OCI-LY3 (cell line): ENCODE measurements around the gene CGGBP1.

ENCODE experiments used
- H2AFZ ChIP-seq: fragments of 200-600, 300-600 bp; shearing (Covaris generic); 2 replicates; pipeline ENCODE4 v1.6.0; 2014; ENCODE audit warnings: antibody characterized with exemption, low read depth, low read length
- H3K27ac ChIP-seq: fragments of 200-600, 300-600 bp; sonication (generic); 2 replicates; pipeline ENCODE4 v1.5.1; 2014; ENCODE audit warnings: mild to moderate bottlenecking, low read length, moderate library complexity, mixed read lengths
- H3K27me3 ChIP-seq: fragments of 200-600, 300-600 bp; sonication (generic); 2 replicates; pipeline ENCODE4 v1.6.1; 2014; ENCODE audit warnings: low read depth, low read length, mixed read lengths
- H3K36me3 ChIP-seq: fragments of 200-600, 300-600 bp; sonication (generic); replicated peaks from 2 replicates; pipeline ENCODE3; 2014; ENCODE audit warnings: low read depth, low read length, mixed read lengths
- H3K4me1 ChIP-seq: fragments of 300-600, 200-600 bp; sonication (generic); 2 replicates; pipeline ENCODE4 v1.6.1; 2014; ENCODE audit warnings: low read length, mixed read lengths
- H3K4me2 ChIP-seq: fragments of 200-600, 300-600 bp; sonication (generic); 2 replicates; pipeline ENCODE4 v1.6.1; 2014; ENCODE audit warnings: low read length, mixed read lengths
- H3K4me3 ChIP-seq: fragments of 300-600, 200-600 bp; sonication (generic); 2 replicates; pipeline ENCODE4 v1.5.1; 2014; ENCODE audit warnings: antibody characterized with exemption, mild to moderate bottlenecking, low read length, moderate library complexity
- H3K79me2 ChIP-seq: fragments of 300-600, 200-600 bp; shearing (Covaris generic); 2 replicates; pipeline ENCODE4 v1.6.1; 2014; ENCODE audit warnings: mild to moderate bottlenecking, low read length, mixed read lengths
- H3K9ac ChIP-seq: fragments of 300-600, 200-600 bp; shearing (Covaris generic); 2 replicates; pipeline ENCODE4 v1.6.0; 2014; ENCODE audit warnings: mild to moderate bottlenecking, low read length, moderate library complexity
- H3K9me3 ChIP-seq: fragments of 200-600, 300-600 bp; shearing (Covaris generic); 2 replicates; pipeline ENCODE4 v1.6.1; 2014; ENCODE audit warnings: low read length, mixed read lengths; ENCODE audit not compliant: insufficient read depth
- H4K20me1 ChIP-seq: fragments of 200-600, 300-600 bp; sonication (generic); 2 replicates; pipeline ENCODE4 v1.6.1; 2016; ENCODE audit warnings: low read length, mixed read lengths; ENCODE audit not compliant: insufficient read depth
- EZH2phosphoT487 ChIP-seq: fragments of 200-600 bp; shearing (Covaris generic); IDR thresholded peaks from 2 replicates; pipeline ENCODE4 v1.6.1; 2018; ENCODE audit warnings: antibody characterized with exemption, mixed run types, low read depth
- TF ChIP-seq, protein P1 (sequence below): fragments of 200-600, 300-600 bp; sonication (generic); IDR thresholded peaks from 2 replicates; pipeline ENCODE4 v1.5.1; 2014; ENCODE audit warnings: antibody characterized with exemption, low read length, low read depth

Gene CGGBP1

GRCh38 chr3:88061746-88062145 is 2.9 kb upstream of the CGGBP1 start:
- H3K9ac ChIP-seq, result no peak overlapping the region
- no peaks in the 10 kb centered on the region for H3K9me3 ChIP-seq
- H3K79me2 ChIP-seq, result peaks cover 91% of the 10 kb centered on the region
- 0 out of 2 replicates have a peak overlapping the region, but pooled peaks have one; percentile 2 for H3K4me3 ChIP-seq
- H3K27me3 ChIP-seq, result no peaks in the 10 kb centered on the region
- TF ChIP-seq EZH2phosphoT487, result no peak
- TF ChIP-seq, protein P1, sequence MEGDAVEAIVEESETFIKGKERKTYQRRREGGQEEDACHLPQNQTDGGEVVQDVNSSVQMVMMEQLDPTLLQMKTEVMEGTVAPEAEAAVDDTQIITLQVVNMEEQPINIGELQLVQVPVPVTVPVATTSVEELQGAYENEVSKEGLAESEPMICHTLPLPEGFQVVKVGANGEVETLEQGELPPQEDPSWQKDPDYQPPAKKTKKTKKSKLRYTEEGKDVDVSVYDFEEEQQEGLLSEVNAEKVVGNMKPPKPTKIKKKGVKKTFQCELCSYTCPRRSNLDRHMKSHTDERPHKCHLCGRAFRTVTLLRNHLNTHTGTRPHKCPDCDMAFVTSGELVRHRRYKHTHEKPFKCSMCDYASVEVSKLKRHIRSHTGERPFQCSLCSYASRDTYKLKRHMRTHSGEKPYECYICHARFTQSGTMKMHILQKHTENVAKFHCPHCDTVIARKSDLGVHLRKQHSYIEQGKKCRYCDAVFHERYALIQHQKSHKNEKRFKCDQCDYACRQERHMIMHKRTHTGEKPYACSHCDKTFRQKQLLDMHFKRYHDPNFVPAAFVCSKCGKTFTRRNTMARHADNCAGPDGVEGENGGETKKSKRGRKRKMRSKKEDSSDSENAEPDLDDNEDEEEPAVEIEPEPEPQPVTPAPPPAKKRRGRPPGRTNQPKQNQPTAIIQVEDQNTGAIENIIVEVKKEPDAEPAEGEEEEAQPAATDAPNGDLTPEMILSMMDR, result no peak
- no peak overlapping the region for H3K27ac ChIP-seq
- peaks cover 57% of the 10 kb centered on the region for H4K20me1 ChIP-seq
- peak overlapping the region; percentile 79 for H3K4me2 ChIP-seq
- peaks cover 5% of the 10 kb centered on the region for H3K36me3 ChIP-seq
- peaks cover 27% of the 10 kb centered on the region for H3K4me1 ChIP-seq
- no peak overlapping the region for H2AFZ ChIP-seq

DNA sequence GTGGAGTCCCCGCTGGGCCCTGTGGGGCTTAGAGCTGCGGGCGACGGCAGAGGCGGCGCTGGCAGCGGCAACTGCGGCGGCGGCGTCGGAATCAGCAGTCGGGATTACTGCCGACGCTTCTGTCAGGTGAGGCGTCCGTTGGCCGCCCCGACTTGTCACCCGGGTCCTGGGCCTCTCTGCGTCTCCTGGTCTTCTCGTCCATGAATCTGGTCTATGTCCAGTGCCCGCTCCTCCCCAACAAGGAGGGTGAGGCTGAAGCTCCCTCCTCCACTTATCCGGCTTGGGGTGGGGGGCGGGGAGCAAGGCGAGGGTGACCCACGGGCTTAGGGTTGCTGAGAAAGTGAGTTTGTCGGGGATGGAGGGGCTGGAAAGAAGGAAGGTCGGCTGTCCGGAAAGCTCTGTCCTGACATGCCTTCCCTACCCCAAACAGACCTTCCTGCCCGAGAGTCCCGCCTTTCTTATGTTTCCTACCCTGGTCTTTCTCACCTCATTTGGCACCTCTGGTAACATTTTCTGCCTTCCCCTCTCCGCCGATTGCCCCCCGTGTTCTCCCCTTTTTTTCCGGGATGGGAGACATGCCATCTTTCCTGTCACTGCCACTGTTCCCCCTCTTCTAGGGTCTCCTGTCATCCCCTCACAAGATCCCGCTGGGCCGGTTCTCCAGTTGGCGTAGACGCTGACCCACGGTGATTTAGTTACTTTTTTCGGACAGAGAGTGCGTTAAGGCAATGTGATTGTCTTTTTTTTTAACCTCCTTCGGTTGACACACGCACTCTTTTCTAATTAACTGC is 770 bp upstream of the CGGBP1 start:
- Histone ChIP-seq H4K20me1 (peaks cover 48% of the 10 kb centered on the region), H3K27ac (peak overlapping the region; percentile 35), H3K9ac (peak overlapping the region; percentile 67), H3K4me1 (peaks cover 27% of the 10 kb centered on the region), H3K9me3 (no peaks in the 10 kb centered on the region), H3K4me3 (peak overlapping the region; percentile 97), H3K79me2 (peaks cover 75% of the 10 kb centered on the region), H3K27me3 (no peaks in the 10 kb centered on the region), H3K4me2 (peak overlapping the region; percentile 79), H3K36me3 (peaks cover 25% of the 10 kb centered on the region), H2AFZ (peak overlapping the region; percentile 55)
- no peak for TF ChIP-seq EZH2phosphoT487
- TF ChIP-seq, protein P1, result no peak

DNA sequence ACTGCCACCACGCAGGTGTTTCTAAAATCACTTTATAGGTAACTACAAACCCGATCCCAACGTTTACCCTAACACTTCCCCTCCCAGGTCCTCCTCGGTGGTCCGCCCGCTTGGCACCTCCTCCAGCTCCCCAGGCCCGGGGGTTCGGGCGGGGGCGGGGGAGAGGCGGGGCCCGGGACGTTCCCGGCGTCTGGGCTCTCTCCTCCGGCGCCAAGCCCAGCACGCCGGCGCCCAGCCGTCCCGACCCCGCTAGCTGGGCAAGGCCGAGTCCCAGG is 562 bp downstream of the CGGBP1 start:
- peak overlapping the region; percentile 71 for H3K27ac ChIP-seq
- peak overlapping the region; percentile 91 for H3K4me3 ChIP-seq
- H3K4me2 ChIP-seq, result peak overlapping the region; percentile 77
- no peak for TF ChIP-seq EZH2phosphoT487
- TF ChIP-seq, protein P1, result no peak
- H2AFZ ChIP-seq, result peak overlapping the region; percentile 57; the same call in 1 of the 2 replicates
- peaks cover 27% of the 10 kb centered on the region for H3K4me1 ChIP-seq
- H3K79me2 ChIP-seq, result peaks cover 64% of the 10 kb centered on the region
- no peaks in the 10 kb centered on the region for H3K27me3 ChIP-seq
- H3K9me3 ChIP-seq, result no peaks in the 10 kb centered on the region
- H4K20me1 ChIP-seq, result peaks cover 37% of the 10 kb centered on the region
- H3K9ac ChIP-seq, result peak overlapping the region; percentile 80
- peaks cover 26% of the 10 kb centered on the region for H3K36me3 ChIP-seq

- no peak for TF ChIP-seq EZH2phosphoT487
- TF ChIP-seq, protein P1, result no peak
- H3K9me3 ChIP-seq, result no peaks in the 10 kb centered on the region
- H3K27ac ChIP-seq, result peak overlapping the region; percentile 71
- H3K4me2 ChIP-seq, result peak overlapping the region; percentile 77
- peak overlapping the region; percentile 91 for H3K4me3 ChIP-seq
- peaks cover 59% of the 10 kb centered on the region for H3K79me2 ChIP-seq
- H3K4me1 ChIP-seq, result peaks cover 27% of the 10 kb centered on the region
- H4K20me1 ChIP-seq, result peaks cover 32% of the 10 kb centered on the region
- peaks cover 26% of the 10 kb centered on the region for H3K36me3 ChIP-seq
- H3K9ac ChIP-seq, result peak overlapping the region; percentile 80
- H3K27me3 ChIP-seq, result no peaks in the 10 kb centered on the region
- peak overlapping the region; percentile 57; the same call in 1 of the 2 replicates for H2AFZ ChIP-seq
These were observed 1.0 kb downstream of the CGGBP1 start for GRCh38 chr3:88057630-88058305.
